Panc1 (cell line): ENCODE results near the gene LRBA. TPM values are rescaled to one million over a fixed set of nuclear protein-coding genes. Genes with fewer than 3 reads are reported as not detected.

Source experiments
- ATAC-seq: fragments of 200-7000 bp; cut with Tn5 transposase; 2 replicates; pipeline ENCODE4 v1.9.1; 2020; ENCODE audit warnings: mild to moderate bottlenecking, moderate library complexity
- BruUV-seq: library from RNA; stranded (reverse); fragments of 400-500 nt; replicated peaks from 2 replicates; lab custom pipeline; 2021; lab: Mats Ljungman, UMichigan
- CTCF ChIA-PET: fragments of 300-600 bp; sonication (Branson Sonifier 250); formaldehyde crosslinking; loops from one replicate; lab custom pipeline; 2022; ENCODE audit warnings: antibody characterized with exemption; lab: Charles Lee
- POLR2A ChIA-PET: fragments of 300-600 bp; sonication (Branson Sonifier 250); formaldehyde crosslinking; loops from one replicate; lab custom pipeline; 2022; ENCODE audit warnings: antibody characterized with exemption; lab: Charles Lee
- DNase-seq: peaks from one replicate; pipeline ENCODE4 v3.0.0-alpha.2; 2010; ENCODE audit warnings: low read depth, low spot score
- H3K27ac ChIP-seq: 2 replicates; pipeline ENCODE4 v1.5.1; 2011; ENCODE audit warnings: mild to moderate bottlenecking, low read length, inconsistent platforms
- H3K27me3 ChIP-seq: fragments of 200-500 bp; sonication (Bioruptor generic); 2 replicates; pipeline ENCODE4 v1.6.0; 2014; ENCODE audit warnings: low read length, inconsistent platforms; ENCODE audit not compliant: control insufficient read depth, insufficient read depth
- H3K36me3 ChIP-seq: fragments of 200-500 bp; sonication (Bioruptor generic); 2 replicates; pipeline ENCODE4 v1.5.1; 2014; ENCODE audit warnings: inconsistent platforms, mild to moderate bottlenecking, low read length, moderate library complexity; ENCODE audit not compliant: control insufficient read depth, insufficient read depth
- H3K4me1 ChIP-seq: 2 replicates; pipeline ENCODE4 v1.5.1; 2011; ENCODE audit warnings: inconsistent platforms, mild to moderate bottlenecking, low read length, moderate library complexity; ENCODE audit not compliant: control insufficient read depth, insufficient read depth
- H3K4me3 ChIP-seq, 2 experiments: 2 replicates each; pipeline ENCODE4 v1.5.1; 2011 to 2012; ENCODE audit warnings: low read depth in 2 of 2, low read length in 2 of 2, mild to moderate bottlenecking in 2 of 2, inconsistent platforms in 1 of 2, moderate library complexity in 1 of 2
- H3K9me3 ChIP-seq: fragments of 200-500 bp; sonication (Bioruptor generic); 2 replicates; pipeline ENCODE4 v1.5.1; 2014; ENCODE audit warnings: low read depth, mild to moderate bottlenecking, inconsistent platforms, low read length, moderate library complexity; ENCODE audit not compliant: control insufficient read depth, insufficient read depth
- POLR2AphosphoS5 ChIP-seq: IDR thresholded peaks from 2 replicates; pipeline ENCODE4 v1.6.1; 2012; ENCODE audit warnings: mild to moderate bottlenecking, low read depth, low read length, moderate library complexity
- SIN3A ChIP-seq: IDR thresholded peaks from 2 replicates; pipeline ENCODE4 v1.6.1; 2012; ENCODE audit warnings: low read depth, mild to moderate bottlenecking, low read length, moderate library complexity, borderline replicate concordance; ENCODE audit not compliant: insufficient read depth
- TCF7L2 ChIP-seq: IDR thresholded peaks from 2 replicates; pipeline ENCODE4 v1.6.1; 2011; ENCODE audit warnings: mild to moderate bottlenecking, low read depth, low read length, inconsistent platforms
- in situ Hi-C: cut with HindIII; loops from 2 replicates; pipeline ENCODE4 v1.10.0; 2016; ENCODE audit warnings: low sequenced_read_pairs, low pct_unique_long_range_greater_than_20kb
- intact Hi-C: fragments of 100-400 bp; cut with micrococcal nuclease; formaldehyde crosslinking; loops from one replicate; pipeline ENCODE4 v1.10.0; 2022; ENCODE audit not compliant: unreplicated experiment
- total RNA-seq: library from RNA; stranded (reverse); gene quantifications from one replicate; pipeline ENCODE4 v1.2.1, GENCODE V29; 2021; ENCODE audit not compliant: unreplicated experiment
- TF ChIP-seq, protein P1 (sequence below), 2 experiments: IDR thresholded peaks; 2 replicates each; pipeline ENCODE4 v1.6.1; 2011 to 2012; ENCODE audit warnings: low read depth in 2 of 2, control low read depth in 1 of 2, low read length in 1 of 2, mild to moderate bottlenecking in 1 of 2, moderate library complexity in 1 of 2; ENCODE audit not compliant: insufficient read depth in 1 of 2
- TF ChIP-seq, protein P2 (sequence below): fragments of 450-650 bp; IDR thresholded peaks from 2 replicates; pipeline ENCODE4 v1.5.1; 2017; ENCODE audit warnings: mild to moderate bottlenecking

The LRBA gene
- total RNA-seq, 1 experiment from 2014 or later = 26.4 TPM

DNA sequence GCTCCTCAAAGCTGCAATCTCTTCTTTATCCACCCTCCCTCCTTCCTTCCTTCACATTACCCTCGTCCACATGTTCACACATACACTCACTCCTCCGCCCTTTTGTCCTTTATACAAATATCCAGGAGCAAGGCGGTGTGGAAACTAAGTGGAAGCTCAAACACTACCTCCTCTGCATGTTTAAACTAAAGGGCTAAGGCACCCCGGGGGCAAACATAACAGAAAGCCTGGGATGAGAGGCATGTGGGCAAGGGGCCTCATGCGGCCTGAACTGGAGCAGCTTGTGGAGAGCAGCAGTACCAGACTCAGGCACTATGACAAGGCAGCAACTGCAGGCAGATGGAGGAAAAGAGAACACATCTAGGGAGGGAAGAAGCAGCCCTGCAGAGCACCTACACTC, 423.7 kb downstream of the LRBA start:
- no TSS peak for BruUV-seq
- intact Hi-C loops (no loop called here), in situ Hi-C loops (no loop called here)
- Histone ChIP-seq H3K4me3 (no peak overlapping the region), H3K9me3 (no peaks in the 10 kb centered on the region), H3K4me1 (no peaks in the 10 kb centered on the region), H3K36me3 (no peaks in the 10 kb centered on the region; the same call in 1 of the 2 replicates), H3K27ac (no peak overlapping the region), H3K27me3 (no peaks in the 10 kb centered on the region)
- DNase-seq (no peak), ATAC-seq (no peak)
- POLR2A ChIA-PET = no interaction called here
- TF ChIP-seq POLR2AphosphoS5 (no peak), SIN3A (no peak), TCF7L2 (no peak)
- TF ChIP-seq, protein P1, sequence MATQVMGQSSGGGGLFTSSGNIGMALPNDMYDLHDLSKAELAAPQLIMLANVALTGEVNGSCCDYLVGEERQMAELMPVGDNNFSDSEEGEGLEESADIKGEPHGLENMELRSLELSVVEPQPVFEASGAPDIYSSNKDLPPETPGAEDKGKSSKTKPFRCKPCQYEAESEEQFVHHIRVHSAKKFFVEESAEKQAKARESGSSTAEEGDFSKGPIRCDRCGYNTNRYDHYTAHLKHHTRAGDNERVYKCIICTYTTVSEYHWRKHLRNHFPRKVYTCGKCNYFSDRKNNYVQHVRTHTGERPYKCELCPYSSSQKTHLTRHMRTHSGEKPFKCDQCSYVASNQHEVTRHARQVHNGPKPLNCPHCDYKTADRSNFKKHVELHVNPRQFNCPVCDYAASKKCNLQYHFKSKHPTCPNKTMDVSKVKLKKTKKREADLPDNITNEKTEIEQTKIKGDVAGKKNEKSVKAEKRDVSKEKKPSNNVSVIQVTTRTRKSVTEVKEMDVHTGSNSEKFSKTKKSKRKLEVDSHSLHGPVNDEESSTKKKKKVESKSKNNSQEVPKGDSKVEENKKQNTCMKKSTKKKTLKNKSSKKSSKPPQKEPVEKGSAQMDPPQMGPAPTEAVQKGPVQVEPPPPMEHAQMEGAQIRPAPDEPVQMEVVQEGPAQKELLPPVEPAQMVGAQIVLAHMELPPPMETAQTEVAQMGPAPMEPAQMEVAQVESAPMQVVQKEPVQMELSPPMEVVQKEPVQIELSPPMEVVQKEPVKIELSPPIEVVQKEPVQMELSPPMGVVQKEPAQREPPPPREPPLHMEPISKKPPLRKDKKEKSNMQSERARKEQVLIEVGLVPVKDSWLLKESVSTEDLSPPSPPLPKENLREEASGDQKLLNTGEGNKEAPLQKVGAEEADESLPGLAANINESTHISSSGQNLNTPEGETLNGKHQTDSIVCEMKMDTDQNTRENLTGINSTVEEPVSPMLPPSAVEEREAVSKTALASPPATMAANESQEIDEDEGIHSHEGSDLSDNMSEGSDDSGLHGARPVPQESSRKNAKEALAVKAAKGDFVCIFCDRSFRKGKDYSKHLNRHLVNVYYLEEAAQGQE (IDR thresholded peaks at IDR 0.05; ENCODE audit: insufficient read depth in 1 of 2, low read depth in 2 of 2, low read length in 1 of 2) = no peak
- TF ChIP-seq, protein P2, sequence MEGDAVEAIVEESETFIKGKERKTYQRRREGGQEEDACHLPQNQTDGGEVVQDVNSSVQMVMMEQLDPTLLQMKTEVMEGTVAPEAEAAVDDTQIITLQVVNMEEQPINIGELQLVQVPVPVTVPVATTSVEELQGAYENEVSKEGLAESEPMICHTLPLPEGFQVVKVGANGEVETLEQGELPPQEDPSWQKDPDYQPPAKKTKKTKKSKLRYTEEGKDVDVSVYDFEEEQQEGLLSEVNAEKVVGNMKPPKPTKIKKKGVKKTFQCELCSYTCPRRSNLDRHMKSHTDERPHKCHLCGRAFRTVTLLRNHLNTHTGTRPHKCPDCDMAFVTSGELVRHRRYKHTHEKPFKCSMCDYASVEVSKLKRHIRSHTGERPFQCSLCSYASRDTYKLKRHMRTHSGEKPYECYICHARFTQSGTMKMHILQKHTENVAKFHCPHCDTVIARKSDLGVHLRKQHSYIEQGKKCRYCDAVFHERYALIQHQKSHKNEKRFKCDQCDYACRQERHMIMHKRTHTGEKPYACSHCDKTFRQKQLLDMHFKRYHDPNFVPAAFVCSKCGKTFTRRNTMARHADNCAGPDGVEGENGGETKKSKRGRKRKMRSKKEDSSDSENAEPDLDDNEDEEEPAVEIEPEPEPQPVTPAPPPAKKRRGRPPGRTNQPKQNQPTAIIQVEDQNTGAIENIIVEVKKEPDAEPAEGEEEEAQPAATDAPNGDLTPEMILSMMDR = no peak
- CTCF ChIA-PET = no interaction called here

DNA sequence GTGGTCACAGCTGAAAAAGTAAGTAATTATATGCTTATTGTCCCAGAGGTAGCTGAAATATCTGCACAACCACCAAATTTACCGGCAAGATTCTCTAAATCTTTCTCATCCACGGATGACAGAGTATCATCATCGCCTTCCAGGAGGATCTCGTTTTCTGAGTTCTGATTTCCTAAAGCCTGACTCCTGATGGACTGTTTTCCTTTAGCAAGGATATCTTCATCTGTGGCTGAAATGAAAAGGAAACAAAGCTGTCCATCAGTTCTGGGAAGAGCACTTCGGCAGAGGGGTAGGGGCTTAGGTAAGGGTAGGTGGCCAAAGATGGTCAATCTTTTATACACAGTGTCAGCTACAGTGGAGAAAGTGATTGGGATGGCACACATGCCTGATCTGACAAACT, 424.5 kb downstream of the LRBA start:
- BruUV-seq = no TSS peak
- in situ Hi-C loops = no loop called here
- CTCF ChIA-PET = no interaction called here

More for the DNA sequence above, 424.5 kb downstream of the LRBA start:
- no peak overlapping the region for H3K27ac ChIP-seq
- H3K4me1 ChIP-seq = no peaks in the 10 kb centered on the region
- no peak overlapping the region for H3K4me3 ChIP-seq
- intact Hi-C loops = no loop called here
- no peaks in the 10 kb centered on the region for H3K27me3 ChIP-seq
- POLR2A ChIA-PET = no interaction called here
- no peaks in the 10 kb centered on the region for H3K9me3 ChIP-seq
- DNase-seq (no peak), ATAC-seq (no peak)
- TF ChIP-seq POLR2AphosphoS5 (no peak), SIN3A (no peak), TCF7L2 (no peak)
- TF ChIP-seq, protein P1 (IDR thresholded peaks at IDR 0.05; ENCODE audit: insufficient read depth in 1 of 2, low read depth in 2 of 2, low read length in 1 of 2) = no peak
- TF ChIP-seq, protein P2 = no peak
- H3K36me3 ChIP-seq = no peaks in the 10 kb centered on the region; the same call in 1 of the 2 replicates
